K562 treated with DMSO at 1 percent for 12 hours (cell line): Measurements from ENCODE around the gene SSNA1. TPM values are rescaled to one million over a fixed set of nuclear protein-coding genes. Genes with fewer than 3 reads are reported as not detected.

Experiments
- total RNA-seq: library from RNA; unstranded; fragments of 300-600 nt; gene quantifications from 2 replicates; pipeline ENCODE4 v1.2.3, GENCODE V29; 2022; ENCODE audit not compliant: insufficient read depth

SSNA1 gene, protein sequence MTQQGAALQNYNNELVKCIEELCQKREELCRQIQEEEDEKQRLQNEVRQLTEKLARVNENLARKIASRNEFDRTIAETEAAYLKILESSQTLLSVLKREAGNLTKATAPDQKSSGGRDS
- total RNA-seq: 138 and 226 TPM in 2 replicates

DNA sequence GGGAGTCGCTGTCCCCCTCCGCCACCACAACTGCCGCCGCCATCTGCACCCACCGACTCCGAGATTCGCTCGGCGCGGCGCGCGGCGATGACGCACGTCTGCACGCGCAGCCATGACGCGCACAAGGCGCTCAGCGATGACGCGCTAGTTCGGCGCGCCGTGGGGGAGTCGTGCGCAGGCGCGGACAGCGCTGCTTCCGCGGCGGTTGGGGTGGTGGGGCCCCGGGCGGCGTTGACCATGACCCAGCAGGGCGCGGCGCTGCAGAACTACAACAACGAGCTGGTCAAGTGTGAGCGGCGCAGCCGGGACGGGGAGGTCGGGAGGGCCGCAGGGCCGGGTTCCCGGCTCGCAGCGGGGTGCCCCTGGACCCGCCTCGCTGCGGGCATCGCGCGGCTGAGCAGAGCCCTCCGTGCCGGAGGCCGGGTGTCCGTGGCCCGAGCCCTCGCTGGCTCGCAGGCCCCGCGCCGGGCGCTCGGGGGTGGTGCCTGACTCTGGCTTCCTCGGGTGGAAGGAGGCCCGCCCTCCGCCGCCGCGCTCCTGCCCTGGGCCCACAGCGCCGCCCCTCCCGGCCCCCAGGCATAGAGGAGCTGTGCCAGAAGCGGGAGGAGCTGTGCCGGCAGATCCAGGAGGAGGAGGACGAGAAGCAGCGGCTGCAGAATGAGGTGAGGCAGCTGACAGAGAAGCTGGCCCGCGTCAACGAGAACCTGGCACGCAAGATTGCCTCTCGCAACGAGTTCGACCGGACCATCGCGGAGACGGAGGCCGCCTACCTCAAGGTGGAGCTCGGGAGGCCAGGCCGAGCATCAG lies at the start of gene SSNA1, which contains the start of gene ANAPC2:
TSS of gene SSNA1 (plus strand) at position 187 of the 807 bp plus-strand sequence. CDS start at position 238, 51 bp downstream.
TSS of gene ANAPC2 (minus strand) at position 71 of the 807 bp plus-strand sequence. CDS start at position 43, 28 bp downstream.

DNA sequence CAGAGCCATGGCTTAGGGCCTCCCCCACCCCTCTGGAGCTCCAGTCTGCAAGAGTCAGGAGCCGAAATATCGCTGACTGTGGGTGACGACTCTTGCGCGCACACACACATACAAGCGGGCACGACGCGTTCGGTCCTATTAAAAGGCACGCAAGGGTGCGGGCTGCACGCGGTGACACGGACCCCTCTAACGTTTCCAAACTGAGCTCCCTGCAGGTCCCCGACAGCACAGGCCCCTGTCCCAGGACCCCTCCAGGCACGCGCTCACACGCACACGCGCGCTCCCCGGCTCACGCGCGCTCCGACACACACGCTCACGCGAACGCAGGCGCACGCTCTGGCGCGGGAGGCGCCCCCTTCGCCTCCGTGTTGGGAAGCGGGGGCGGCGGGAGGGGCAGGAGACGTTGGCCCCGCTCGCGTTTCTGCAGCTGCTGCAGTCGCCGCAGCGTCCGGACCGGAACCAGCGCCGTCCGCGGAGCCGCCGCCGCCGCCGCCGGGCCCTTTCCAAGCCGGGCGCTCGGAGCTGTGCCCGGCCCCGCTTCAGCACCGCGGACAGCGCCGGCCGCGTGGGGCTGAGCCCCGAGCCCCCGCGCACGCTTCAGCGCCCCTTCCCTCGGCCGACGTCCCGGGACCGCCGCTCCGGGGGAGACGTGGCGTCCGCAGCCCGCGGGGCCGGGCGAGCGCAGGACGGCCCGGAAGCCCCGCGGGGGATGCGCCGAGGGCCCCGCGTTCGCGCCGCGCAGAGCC lies 49.6 kb upstream of the SSNA1 start, which contains the start of gene GRIN1:
TSS of gene GRIN1 (plus strand) at position 433 of the 746 bp plus-strand sequence. CDS start 333 bp downstream, outside the sequence.

DNA sequence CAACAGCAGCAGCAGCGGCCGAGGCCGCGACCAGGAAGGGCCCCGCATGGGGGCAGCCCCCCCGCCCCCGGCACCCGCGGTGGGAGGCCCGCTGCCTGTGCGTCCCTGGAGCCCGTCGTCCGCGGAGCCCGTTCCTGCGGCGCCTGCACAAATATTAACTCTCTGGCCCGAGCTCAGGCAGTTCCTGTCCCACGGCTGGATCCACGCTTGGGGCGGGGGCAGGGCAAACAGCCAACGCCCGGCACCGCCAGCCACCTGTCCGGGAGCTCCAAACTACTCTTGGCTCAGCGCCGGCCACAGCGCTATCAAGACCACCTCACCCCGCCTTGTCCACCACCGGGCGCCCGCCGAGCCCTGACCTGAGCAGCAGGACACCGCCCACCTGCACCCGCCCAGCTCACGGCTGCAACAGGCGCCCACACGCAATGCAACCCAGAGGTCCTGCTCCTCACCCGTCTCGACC lies 18.5 kb upstream of the SSNA1 start, which contains the start of gene LRRC26:
TSS of gene LRRC26 (minus strand) at position 156 of the 463 bp plus-strand sequence. CDS start at position 48, 108 bp downstream.

GRCh38 chr9:137200311-137201204 lies 12.1 kb downstream of the SSNA1 start, which contains the start of gene TPRN:
Gene TPRN, minus strand, starts transcription at chr9:137200741. Its CDS starts 30 bp downstream, at chr9:137200711.

DNA sequence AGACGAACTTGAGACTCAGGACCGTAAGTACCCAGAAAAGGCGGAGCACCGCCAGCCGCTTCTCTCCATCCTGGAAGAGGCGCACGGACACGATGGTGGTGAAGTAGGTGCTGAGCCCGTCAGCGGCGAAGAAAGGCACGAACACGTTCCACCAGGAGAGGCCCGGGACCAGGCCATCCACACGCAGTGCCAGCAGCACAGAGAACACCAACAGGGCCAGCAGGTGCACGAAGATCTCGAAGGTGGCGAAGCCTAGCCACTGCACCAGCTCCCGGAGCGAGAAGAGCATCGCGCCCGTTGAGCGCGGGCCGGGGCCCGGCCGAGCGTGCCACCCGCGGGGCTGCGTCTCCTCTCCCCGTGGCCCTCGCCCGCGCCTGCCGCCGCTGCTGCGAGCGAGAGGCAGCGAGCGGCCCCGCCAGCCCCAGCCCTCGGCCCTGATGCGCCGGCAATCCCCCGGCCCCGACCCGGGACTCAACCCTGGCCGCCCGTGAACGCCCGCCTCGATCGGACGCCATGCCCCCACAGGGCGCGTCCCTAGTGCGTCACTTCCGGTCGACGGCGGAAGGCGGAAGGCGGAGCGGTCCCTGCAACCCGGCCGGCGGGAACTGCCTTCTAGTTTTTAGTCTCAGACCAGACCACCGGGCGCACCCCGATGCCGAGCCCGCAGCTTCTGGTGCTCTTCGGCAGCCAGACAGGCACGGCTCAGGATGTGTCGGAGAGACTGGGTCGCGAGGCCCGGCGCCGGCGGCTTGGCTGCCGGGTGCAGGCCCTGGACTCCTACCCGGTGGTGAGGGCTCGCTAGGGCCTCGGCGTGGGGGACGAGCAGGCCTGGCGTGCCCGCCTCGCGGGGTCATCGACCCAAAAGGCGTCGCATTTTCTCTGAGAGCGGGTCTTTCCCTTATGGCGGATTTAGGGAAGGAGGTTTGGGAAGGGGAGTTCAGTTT lies 16.9 kb downstream of the SSNA1 start, which contains the start of the genes NDOR1 and TMEM203:
TSS of gene NDOR1 (plus strand) at position 575 of the 944 bp plus-strand sequence. CDS start at position 653, 78 bp downstream.
TSS of gene TMEM203 (minus strand) at position 523 of the 944 bp plus-strand sequence. CDS start at position 289, 234 bp downstream.

GRCh38 chr9:137222190-137223077 lies 34.0 kb downstream of the SSNA1 start, which contains the start of gene RNF208:
Gene RNF208, minus strand, starts transcription at chr9:137222240. Its CDS starts 1,028 bp downstream, at chr9:137221212.

DNA sequence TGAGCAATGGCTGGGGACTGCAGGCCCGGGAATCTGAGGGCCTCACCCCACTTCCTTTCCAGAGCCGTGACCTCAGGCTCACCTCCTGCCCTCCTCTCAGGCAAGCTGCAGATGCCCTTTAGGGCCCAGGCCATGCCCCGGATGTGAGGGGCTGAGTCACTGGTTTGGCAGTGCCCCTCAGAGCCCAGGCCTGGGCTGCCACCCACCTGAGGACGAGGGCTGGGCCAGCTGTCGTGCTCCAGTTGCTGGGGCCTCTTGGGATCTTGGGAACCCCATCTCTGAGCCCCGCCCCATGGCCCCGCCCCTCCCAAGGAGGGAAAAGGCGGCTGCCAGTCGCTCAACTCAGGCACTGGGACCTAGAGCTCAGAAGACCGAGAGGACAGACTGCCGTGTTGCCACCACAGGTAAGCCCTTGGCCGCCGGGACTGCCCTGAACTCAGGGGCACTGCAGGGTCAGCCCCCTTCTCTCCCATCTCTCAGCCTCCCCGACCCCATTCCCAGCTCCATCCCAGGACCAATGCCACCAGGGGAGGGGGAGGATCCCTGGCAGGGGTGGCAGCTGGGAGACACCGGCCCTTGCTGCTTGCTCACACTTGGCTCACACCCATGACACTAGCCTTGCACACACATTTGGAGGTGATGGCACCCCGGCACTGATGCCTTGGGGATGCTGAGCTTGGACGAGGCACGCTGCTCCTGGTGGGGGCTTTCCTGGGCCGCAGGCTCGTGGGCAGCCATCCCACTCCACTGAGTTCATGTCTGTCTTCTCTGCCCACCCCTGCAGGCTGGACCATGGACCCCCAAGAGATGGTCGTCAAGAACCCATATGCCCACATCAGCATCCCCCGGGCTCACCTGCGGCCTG lies 36.6 kb downstream of the SSNA1 start, which contains the start of gene CYSRT1:
TSS of gene CYSRT1 (plus strand) at position 345 of the 865 bp plus-strand sequence. CDS start at position 793, 448 bp downstream.

GRCh38 chr9:137227054-137227852 lies 38.8 kb downstream of the SSNA1 start, which contains the start of gene RNF224:
Gene RNF224, plus strand, starts transcription at chr9:137227502. Its CDS starts 834 bp downstream, at chr9:137228336.

GRCh38 chr9:137230705-137231371 lies 42.4 kb downstream of the SSNA1 start, which contains the start of gene SLC34A3:
Gene SLC34A3, plus strand, starts transcription at chr9:137230901. Its CDS starts 802 bp downstream, at chr9:137231703.

Other genes starting within 250 kb of the SSNA1 start
- 126 and 129 TPM in 2 replicates for gene FBXW5, start 243.9 kb upstream of the SSNA1 start, total RNA-seq
- gene C8G, start 243.4 kb upstream of the SSNA1 start, total RNA-seq: not detected in 2 replicates
- not detected in 2 replicates for gene LCN12, start 236.4 kb upstream of the SSNA1 start, total RNA-seq
- gene PTGDS, start 211.2 kb upstream of the SSNA1 start, total RNA-seq: 12.3 and 16.0 TPM in 2 replicates
- gene LCNL1, start 205.7 kb upstream of the SSNA1 start, total RNA-seq: not detected in 2 replicates
- 91.4 and 99.8 TPM in 2 replicates for gene PAXX, start 196.3 kb upstream of the SSNA1 start, total RNA-seq
- gene CLIC3, start 192.1 kb upstream of the SSNA1 start, total RNA-seq: not detected in 2 replicates
- 5.4 and 10.9 TPM in 2 replicates for gene ABCA2, start 160.4 kb upstream of the SSNA1 start, total RNA-seq
- not detected in 2 replicates for gene FUT7, start 156.6 kb upstream of the SSNA1 start, total RNA-seq
- gene NPDC1, start 142.5 kb upstream of the SSNA1 start, total RNA-seq: 1.0 and 4.3 TPM in 2 replicates
- not detected in 2 replicates for gene ENTPD2, start 134.6 kb upstream of the SSNA1 start, total RNA-seq
- gene SAPCD2, start 118.1 kb upstream of the SSNA1 start, total RNA-seq: 17.4 and 28.8 TPM in 2 replicates
- 5.9 and 8.8 TPM in 2 replicates for gene UAP1L1, start 111.2 kb upstream of the SSNA1 start, total RNA-seq
- 47.0 and 51.4 TPM in 2 replicates for gene MAN1B1, start 101.7 kb upstream of the SSNA1 start, total RNA-seq
- 194 and 200 TPM in 2 replicates for gene DPP7, start 73.9 kb upstream of the SSNA1 start, total RNA-seq
- gene GRIN1, start 49.5 kb upstream of the SSNA1 start, total RNA-seq: 0.85 TPM in 1 of 2 replicates, not detected in the other
- gene LRRC26, start 18.6 kb upstream of the SSNA1 start, total RNA-seq: not detected in 2 replicates
- not detected in 2 replicates for gene TMEM210, start 16.6 kb upstream of the SSNA1 start, total RNA-seq
- 35.8 and 51.1 TPM in 2 replicates for gene ANAPC2, start 116 bp upstream of the SSNA1 start, total RNA-seq
- 23.4 and 26.9 TPM in 2 replicates for gene TPRN, start 12.1 kb downstream of the SSNA1 start, total RNA-seq
- gene TMEM203, start 17.0 kb downstream of the SSNA1 start, total RNA-seq: 54.3 and 56.7 TPM in 2 replicates
- gene NDOR1, start 17.0 kb downstream of the SSNA1 start, total RNA-seq: 12.6 and 31.3 TPM in 2 replicates
- 7.4 and 10.2 TPM in 2 replicates for gene RNF208, start 33.6 kb downstream of the SSNA1 start, total RNA-seq
- 0.98 TPM in 1 of 2 replicates, not detected in the other for gene CYSRT1, start 36.5 kb downstream of the SSNA1 start, total RNA-seq
- not detected in 2 replicates for gene RNF224, start 38.8 kb downstream of the SSNA1 start, total RNA-seq
- not detected in 2 replicates for gene SLC34A3, start 42.2 kb downstream of the SSNA1 start, total RNA-seq
- 804 and 847 TPM in 2 replicates for gene TUBB4B, start 52.6 kb downstream of the SSNA1 start, total RNA-seq
- gene STPG3, start 62.6 kb downstream of the SSNA1 start, total RNA-seq: not detected in 2 replicates
- 77.5 and 88.0 TPM in 2 replicates for gene NELFB, start 66.7 kb downstream of the SSNA1 start, total RNA-seq
- 52.4 and 66.1 TPM in 2 replicates for gene TOR4A, start 89.0 kb downstream of the SSNA1 start, total RNA-seq
- 15.8 and 25.4 TPM in 2 replicates for gene NRARP, start 113.6 kb downstream of the SSNA1 start, total RNA-seq
- gene EXD3, start 234.5 kb downstream of the SSNA1 start, total RNA-seq: 10.2 and 10.6 TPM in 2 replicates
- 1.6 TPM in 2 replicates for gene NOXA1, start 234.7 kb downstream of the SSNA1 start, total RNA-seq